Measurements from ENCODE around the gene YBEY.

Gene YBEY

GRCh38 chr21:46264690-46265144 is 21.4 kb upstream of the YBEY start:
- no peak for DNase-seq

- DNase-seq, result no peak
Observed at GRCh38 chr21:46265736-46266525, 20.2 kb upstream of the YBEY start.

DNA sequence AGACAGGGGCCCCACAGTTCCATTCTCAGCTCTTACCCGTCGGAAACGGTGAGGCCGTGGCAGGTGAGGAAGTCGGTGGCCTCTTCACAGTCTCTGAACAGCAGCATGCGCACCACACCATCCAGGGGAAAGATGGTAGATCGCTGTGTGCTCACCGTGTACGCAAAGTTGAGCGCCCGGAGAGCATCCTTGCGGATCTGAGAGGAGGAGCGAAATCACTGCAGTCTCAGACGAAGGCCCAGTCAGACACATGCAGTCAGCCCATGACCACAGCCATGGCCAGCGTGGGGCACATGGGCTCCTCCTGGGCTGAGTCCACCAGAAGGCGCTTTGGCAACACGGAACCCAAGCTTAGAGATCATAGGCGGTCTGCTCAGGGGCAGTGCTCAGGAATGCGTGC is 19.2 kb upstream of the YBEY start:
- DNase-seq, result no peak

DNA sequence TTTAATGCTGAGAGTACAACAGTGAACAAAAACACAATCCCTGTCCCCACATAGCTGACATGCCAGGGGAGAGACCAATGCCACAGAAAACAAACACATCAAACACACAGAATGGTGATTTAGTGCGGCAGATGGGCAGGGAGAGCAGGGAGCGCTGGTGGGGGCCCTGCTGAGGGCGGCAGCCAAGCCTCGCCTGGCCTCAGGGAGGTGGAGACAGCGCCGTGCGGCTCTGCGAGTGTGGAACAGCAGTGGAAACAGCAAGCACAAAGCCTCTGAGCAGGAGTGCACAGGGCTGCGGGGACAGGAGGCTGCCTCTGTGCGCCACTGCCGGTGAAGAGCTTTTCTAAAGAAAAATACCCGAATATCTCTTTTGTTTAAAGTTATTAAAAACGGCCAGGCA is 17.8 kb upstream of the YBEY start:
- no peak for DNase-seq

GRCh38 chr21:46269466-46269865 is 16.7 kb upstream of the YBEY start:
- no peak for DNase-seq

DNA sequence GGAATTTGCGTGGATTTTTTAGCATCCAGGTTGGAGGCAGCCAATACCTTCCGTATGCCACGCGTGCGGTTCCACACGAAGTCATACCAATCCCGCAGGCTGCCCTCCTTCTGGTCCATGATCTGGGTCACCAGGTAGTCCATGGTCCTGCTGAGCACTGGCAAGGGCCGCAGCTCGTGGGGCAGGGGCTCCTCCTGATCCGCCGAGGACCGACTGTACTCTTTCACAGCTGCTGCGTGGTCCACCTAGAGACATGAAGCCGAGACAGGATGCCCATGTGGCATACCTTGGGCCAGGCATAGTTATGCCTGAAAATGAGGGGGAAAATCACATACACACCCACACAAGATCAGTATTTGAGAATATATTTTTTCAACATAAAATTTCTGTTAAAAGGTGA is 12.8 kb upstream of the YBEY start:
- no peak for DNase-seq

- DNase-seq, result no peak
Observed at GRCh38 chr21:46274797-46275390, 11.2 kb upstream of the YBEY start.

- DNase-seq, result no peak
Observed at GRCh38 chr21:46284077-46284644, 2.0 kb upstream of the YBEY start.

DNA sequence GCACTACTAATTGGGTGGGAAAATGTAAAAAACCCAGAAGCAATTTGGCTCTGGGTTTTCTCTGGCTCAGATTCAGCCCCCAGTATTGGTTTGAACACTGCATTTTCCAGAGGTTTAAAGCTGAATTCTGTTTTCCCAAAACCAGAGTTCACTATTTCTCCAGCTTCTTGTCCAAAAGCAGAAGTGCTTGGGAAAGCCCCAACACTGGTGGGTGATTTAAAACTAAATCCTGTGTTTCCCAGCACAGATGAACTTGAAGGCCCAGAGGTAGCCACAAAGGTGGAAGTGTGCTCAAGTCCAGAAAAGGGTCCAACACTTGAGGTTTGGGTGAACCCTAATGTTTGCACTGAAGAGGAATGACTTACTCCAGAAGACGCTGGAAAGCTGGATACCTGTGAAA is 1.4 kb upstream of the YBEY start:
- no peak for DNase-seq

GRCh38 chr21:46285206-46285661 is 908 bp upstream of the YBEY start, which contains the start of gene MCM3AP:
Gene MCM3AP (minus strand): TSS chr21:46285611. CDS start chr21:46285286, 325 bp downstream.
- DNase-seq, result no peak

DNA sequence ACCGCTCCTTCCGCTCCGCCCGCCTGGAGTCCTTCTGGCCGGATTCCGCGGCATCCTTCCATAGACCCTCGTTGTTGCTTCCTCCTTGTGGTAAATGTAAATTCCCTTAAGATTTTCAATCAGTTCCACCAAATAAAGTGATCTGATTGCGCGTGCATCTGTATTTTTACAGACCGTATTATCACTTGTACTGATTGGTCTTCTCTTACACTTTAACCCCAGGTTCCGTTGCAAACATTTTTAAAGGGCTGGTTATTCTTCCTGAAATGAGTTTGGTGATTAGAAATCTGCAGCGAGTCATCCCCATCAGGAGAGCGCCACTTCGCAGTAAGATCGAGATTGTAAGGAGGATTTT is 483 bp downstream of the YBEY start:
- no peak for DNase-seq

GRCh38 chr21:46287541-46287940 is 1.4 kb downstream of the YBEY start:
- DNase-seq, result no peak

DNA sequence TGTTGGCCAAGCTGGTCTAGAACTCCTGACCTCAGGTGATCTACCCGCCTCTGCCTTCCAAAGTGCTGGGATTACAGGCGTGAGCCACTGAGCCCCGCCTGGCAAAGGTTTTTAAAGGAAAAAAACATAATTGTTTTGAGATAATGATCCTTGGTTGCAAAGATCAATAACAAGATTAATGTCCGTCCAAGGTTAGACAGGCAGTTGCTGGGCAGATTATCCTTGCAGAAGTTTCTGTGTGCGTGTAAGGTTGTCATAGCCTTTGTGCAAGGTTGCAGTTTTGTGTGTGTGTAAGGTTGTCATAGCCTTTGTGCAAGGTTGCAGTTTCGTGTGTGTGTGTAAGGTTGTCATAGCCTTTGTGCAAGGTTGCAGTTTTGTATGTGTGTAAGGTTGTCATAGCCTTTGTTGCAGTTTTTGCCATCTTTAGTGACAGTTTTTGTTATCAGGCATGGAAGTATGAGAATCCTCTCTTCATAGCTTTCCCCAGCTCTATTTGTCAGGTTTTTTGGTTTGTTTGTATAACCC is 3.6 kb downstream of the YBEY start:
- DNase-seq, result no peak

- DNase-seq, result no peak
Observed at GRCh38 chr21:46291561-46291960, 5.4 kb downstream of the YBEY start.

DNA sequence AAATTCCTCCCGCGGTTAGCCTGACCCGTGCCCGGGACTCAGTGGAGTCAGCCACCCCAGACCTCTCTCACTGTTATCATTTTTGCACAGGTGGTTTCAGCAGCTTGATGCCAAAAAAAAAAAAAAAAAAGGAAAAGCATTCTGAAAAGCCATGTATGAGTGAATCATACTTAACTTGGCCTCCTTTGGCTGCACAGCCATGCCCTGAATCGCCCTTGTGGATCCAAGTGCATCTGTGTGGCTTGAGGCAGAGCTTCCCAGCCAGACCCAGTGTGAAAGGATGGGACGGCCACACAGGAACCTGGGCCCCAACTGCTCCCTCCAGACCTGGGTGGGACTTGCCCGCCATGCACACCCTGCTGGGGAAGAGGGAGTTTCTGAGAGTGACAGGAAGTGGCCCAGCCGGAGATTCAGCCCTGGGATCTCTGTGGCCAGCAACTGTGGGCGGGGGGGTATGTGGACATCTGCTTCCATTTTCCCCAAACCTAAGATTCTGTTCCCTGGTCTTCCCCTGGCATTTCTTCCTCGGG is 8.6 kb downstream of the YBEY start:
- no peak for DNase-seq

DNA sequence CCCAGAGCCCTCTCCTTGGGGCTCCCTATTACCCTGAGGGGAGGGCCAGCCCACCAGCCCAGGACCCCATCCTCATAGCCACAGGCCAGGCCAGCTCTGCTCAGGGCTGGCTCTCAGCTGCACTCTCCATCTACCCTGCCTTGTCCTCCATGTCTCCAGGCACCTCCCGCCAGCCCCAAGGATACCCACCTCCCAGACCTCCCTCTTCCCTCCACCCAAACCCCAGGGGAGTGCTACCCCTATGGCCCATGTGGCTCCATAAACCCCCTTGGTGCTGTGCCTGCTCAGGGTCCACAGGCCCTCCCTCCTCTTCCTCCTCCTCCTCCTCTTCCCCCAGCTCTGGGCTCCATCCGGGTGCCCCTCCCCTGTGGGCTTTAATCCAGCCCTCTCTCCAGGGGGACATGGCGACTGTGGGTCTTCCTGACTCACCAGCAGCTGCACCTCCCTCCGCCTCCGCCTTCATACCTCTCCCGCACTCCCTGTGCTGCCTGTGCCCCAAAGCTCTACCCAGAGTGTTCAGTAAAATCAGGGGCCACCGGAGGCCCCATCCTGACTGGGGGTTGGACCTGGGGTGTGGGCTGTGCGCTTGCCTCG is 9.1 kb downstream of the YBEY start:
- DNase-seq, result no peak

GRCh38 chr21:46295996-46296752 is 10.0 kb downstream of the YBEY start:
- no peak for DNase-seq

DNA sequence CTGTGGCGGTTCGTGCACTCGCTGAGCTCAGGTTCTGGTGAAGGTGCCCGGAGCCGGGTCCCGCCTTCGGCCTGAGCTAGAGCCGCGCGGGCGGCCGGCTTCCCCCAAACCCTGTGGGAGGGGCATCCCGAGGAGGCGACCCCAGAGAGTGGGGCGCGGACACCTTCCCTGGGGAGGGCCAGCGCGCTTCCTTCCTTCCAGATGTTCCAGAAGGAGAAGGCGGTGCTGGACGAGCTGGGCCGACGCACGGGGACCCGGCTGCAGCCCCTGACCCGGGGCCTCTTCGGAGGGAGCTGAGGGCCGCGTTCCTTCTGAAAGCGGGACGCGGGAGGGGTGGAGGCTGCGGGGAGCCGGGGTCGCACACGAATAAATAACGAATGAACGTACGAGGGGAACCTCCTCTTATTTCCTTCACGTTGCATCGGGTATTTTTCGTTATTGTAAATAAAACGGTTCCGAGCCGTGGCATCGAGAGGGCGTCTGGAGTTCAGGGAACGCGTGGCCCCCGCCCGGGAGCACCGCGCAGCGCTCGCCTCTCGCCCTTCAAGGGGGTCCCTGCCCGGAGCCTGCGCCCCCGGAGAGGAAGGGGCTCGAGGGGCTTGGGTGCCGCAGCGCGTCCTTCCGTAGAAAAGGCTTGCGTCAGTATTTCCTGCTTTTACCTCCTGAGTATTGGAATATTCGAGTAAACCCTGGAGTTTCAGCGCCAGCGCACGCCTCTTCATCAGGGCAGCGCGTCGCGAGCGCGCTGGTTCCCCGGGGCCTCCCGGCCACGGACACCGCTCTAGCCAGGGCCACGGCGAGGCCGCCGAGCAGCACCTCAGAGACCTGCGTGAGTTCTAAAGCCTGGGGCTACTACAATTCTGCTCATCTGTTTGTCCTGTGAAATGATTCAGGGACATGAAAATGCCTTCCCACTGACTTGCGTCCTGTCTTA is 11.5 kb downstream of the YBEY start:
- no peak for DNase-seq

DNA sequence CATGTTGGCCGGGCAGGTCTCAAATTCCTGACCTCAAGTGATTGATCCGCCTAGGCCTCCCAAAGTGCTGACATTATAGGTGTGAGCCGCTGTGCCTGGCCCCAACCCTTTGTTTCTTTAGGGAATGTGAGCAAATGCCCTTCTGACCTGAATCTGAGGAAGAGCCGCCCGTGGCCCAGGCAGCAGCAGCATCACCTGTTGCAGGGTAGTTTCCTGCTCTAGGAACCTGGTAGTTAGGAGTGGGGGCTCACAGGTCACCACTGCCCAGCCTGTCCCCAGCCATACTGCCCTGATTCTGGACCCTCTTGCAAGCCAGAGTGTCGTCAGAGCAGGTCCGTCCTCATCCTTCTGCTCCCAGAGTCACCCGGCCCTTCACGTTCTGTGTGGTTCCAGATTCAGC is 13.0 kb downstream of the YBEY start:
- DNase-seq, result no peak

DNA sequence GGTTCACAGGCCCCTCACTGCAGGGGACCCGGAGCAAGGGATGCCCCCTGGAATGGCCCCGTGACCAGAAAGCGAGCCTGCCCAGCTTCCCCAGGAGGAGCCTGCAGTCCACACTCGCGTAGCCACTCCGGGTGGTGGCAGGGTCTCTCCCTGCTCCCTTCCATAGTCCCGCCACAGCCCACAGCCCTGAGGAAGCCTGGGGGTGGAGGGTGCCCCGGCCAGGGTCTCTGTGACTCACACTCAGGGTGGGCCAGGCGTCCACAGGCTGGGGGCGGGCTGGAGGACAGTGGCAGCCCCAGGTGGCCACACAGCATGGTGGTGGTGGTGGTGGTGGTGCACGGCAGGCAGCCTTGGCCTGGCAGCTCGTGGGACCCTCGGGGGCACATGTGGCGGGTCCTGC is 15.6 kb downstream of the YBEY start:
- no peak for DNase-seq

DNA sequence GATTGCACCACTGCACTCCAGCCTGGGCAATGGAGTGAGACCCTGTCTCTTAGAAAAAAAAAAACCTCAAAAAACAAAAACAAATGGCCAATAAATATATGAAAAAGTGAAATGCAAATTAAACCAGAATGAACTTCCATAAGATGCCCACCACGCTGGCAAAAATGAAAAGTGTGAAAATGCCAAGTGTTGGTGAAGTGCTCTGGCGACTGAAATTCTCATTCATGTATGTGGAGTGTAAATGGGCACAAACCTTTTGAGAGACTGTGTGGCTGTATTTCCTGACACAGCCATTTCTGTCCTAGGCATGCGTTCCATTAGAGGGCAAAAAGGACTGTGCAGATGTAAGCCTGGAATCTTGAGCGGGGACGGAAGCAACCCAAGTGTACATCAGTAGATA is 18.3 kb downstream of the YBEY start:
- DNase-seq, result no peak
